ENCODE results near the gene LRP1B.

Gene LRP1B

GRCh38 chr2:141455877-141456276 is 674.9 kb downstream of the LRP1B start:
- DNase-seq (ENCODE audit: low read depth): no peak
- no peak for TF ChIP-seq CTCF (IDR thresholded peaks at IDR 0.05; ENCODE audit: control insufficient read depth, extremely low read depth, insufficient read depth)
- H3K4me3 ChIP-seq (ENCODE audit: low read depth, low read length): no peak overlapping the region

GRCh38 chr2:141455211-141455826 is 675.5 kb downstream of the LRP1B start:
- TF ChIP-seq CTCF (IDR thresholded peaks at IDR 0.05; ENCODE audit: control insufficient read depth, extremely low read depth, insufficient read depth): no peak
- peak; percentile 38 for DNase-seq (ENCODE audit: low read depth)
- no peak overlapping the region for H3K4me3 ChIP-seq (ENCODE audit: low read depth, low read length)

GRCh38 chr2:141440072-141440635 is 690.7 kb downstream of the LRP1B start:
- no peak for DNase-seq (ENCODE audit: low read depth)
- TF ChIP-seq CTCF (IDR thresholded peaks at IDR 0.05; ENCODE audit: control insufficient read depth, extremely low read depth, insufficient read depth): no peak
- H3K4me3 ChIP-seq (ENCODE audit: low read depth, low read length): no peak overlapping the region

- DNase-seq (ENCODE audit: low read depth): no peak
- no peak for TF ChIP-seq CTCF (IDR thresholded peaks at IDR 0.05; ENCODE audit: control insufficient read depth, extremely low read depth, insufficient read depth)
- no peak overlapping the region for H3K4me3 ChIP-seq (ENCODE audit: low read depth, low read length)
Measured at GRCh38 chr2:141439524-141439923, 691.3 kb downstream of the LRP1B start.

GRCh38 chr2:141438536-141438935 is 692.3 kb downstream of the LRP1B start:
- no peak for DNase-seq (ENCODE audit: low read depth)
- TF ChIP-seq CTCF (IDR thresholded peaks at IDR 0.05; ENCODE audit: control insufficient read depth, extremely low read depth, insufficient read depth): no peak
- H3K4me3 ChIP-seq (ENCODE audit: low read depth, low read length): no peak overlapping the region

GRCh38 chr2:141437521-141437920 is 693.3 kb downstream of the LRP1B start:
- TF ChIP-seq CTCF (IDR thresholded peaks at IDR 0.05; ENCODE audit: control insufficient read depth, extremely low read depth, insufficient read depth): no peak
- H3K4me3 ChIP-seq (ENCODE audit: low read depth, low read length): no peak overlapping the region
- no peak for DNase-seq (ENCODE audit: low read depth)

GRCh38 chr2:141423124-141423523 is 707.7 kb downstream of the LRP1B start:
- no peak for DNase-seq (ENCODE audit: low read depth)
- H3K4me3 ChIP-seq (ENCODE audit: low read depth, low read length): no peak overlapping the region
- no peak for TF ChIP-seq CTCF (IDR thresholded peaks at IDR 0.05; ENCODE audit: control insufficient read depth, extremely low read depth, insufficient read depth)

Data from LNCaP clone FGC (cell line).